Measurements from ENCODE around the gene INTS15. TPM values are rescaled to one million over a fixed set of nuclear protein-coding genes. Genes with fewer than 3 reads are reported as not detected.

Gene INTS15
- total RNA-seq, 1 experiment from 2014 or later, result 21.4 TPM

- ChIA-PET POLR2A (ENCODE audit: unreplicated experiment) (interaction anchor here (0.6 kb wide), 2 partner anchors 11 to 12 kb away, joined by 5 to 16 read pairs; no protein-coding TSS in a partner anchor), CTCF (no interaction called here)
- Histone ChIP-seq H3F3A (ENCODE audit: insufficient read depth, low read depth) (no peaks in the 10 kb centered on the region), H4K20me1 (ENCODE audit: insufficient read depth) (no peaks in the 10 kb centered on the region), H3K4me1 (replicated peaks; ENCODE audit: insufficient read depth) (no peaks in the 10 kb centered on the region), H3K9me2 (ENCODE audit: insufficient read depth) (no peaks in the 10 kb centered on the region), H3K4me2 (no peak overlapping the region), H3K4me3 (no peak overlapping the region), H2AFZ (no peak overlapping the region), H3K79me2 (ENCODE audit: low read depth) (no peaks in the 10 kb centered on the region), H3K9me3 (ENCODE audit: insufficient read depth, low read depth) (no peaks in the 10 kb centered on the region), H3K27ac (no peak overlapping the region), H3K36me3 (ENCODE audit: low read depth) (no peaks in the 10 kb centered on the region), H3K27me3 (ENCODE audit: insufficient read depth, low read depth) (no peaks in the 10 kb centered on the region)
- DNase-seq, result no peak
- no peak for TF ChIP-seq EZH2 (IDR thresholded peaks at IDR 0.05; ENCODE audit: low read depth)
- no peak for TF ChIP-seq CTCF (conservative IDR thresholded peaks at IDR 0.05)
- intact Hi-C loops (cut with micrococcal nuclease; ENCODE audit: unreplicated experiment), result no loop called here
- no TSS peak for BruUV-seq (replicated peaks)
These were observed 33.9 kb downstream of the INTS15 start for GRCh38 chr7:6623589-6624245.

- intact Hi-C loops (cut with micrococcal nuclease; ENCODE audit: unreplicated experiment), result no loop called here
- no TSS peak for BruUV-seq (replicated peaks)
These were observed 34.4 kb downstream of the INTS15 start for GRCh38 chr7:6624246-6624611.

GRCh38 chr7:6628045-6628444 is 38.2 kb downstream of the INTS15 start:
- H3K36me3 ChIP-seq (ENCODE audit: low read depth), result no peaks in the 10 kb centered on the region
- H3F3A ChIP-seq (ENCODE audit: insufficient read depth, low read depth), result peaks cover 17% of the 10 kb centered on the region
- no peak overlapping the region for H3K4me2 ChIP-seq
- POLR2A ChIA-PET (ENCODE audit: unreplicated experiment), result no interaction called here
- H3K9me2 ChIP-seq (ENCODE audit: insufficient read depth), result no peaks in the 10 kb centered on the region
- DNase-seq, result no peak
- H3K4me3 ChIP-seq, result no peak overlapping the region
- BruUV-seq (replicated peaks), result no TSS peak
- H2AFZ ChIP-seq, result no peak overlapping the region
- H3K4me1 ChIP-seq (replicated peaks; ENCODE audit: insufficient read depth), result peaks cover 12% of the 10 kb centered on the region
- no peaks in the 10 kb centered on the region for H4K20me1 ChIP-seq (ENCODE audit: insufficient read depth)
- no peaks in the 10 kb centered on the region for H3K79me2 ChIP-seq (ENCODE audit: low read depth)
- no peaks in the 10 kb centered on the region for H3K27me3 ChIP-seq (ENCODE audit: insufficient read depth, low read depth)
- CTCF ChIA-PET, result no interaction called here
- H3K27ac ChIP-seq, result no peak overlapping the region
- intact Hi-C loops (cut with micrococcal nuclease; ENCODE audit: unreplicated experiment), result no loop called here
- TF ChIP-seq CTCF (conservative IDR thresholded peaks at IDR 0.05) (no peak), EZH2 (IDR thresholded peaks at IDR 0.05; ENCODE audit: low read depth) (no peak)
- no peaks in the 10 kb centered on the region for H3K9me3 ChIP-seq (ENCODE audit: insufficient read depth, low read depth)

More at GRCh38 chr7:6624246-6624611, 34.4 kb downstream of the INTS15 start:
- ChIA-PET POLR2A (ENCODE audit: unreplicated experiment) (interaction anchor here (0.6 kb wide), 2 partner anchors 11 to 13 kb away, joined by 5 to 16 read pairs; no protein-coding TSS in a partner anchor), CTCF (no interaction called here)
- Histone ChIP-seq H3K27me3 (ENCODE audit: insufficient read depth, low read depth) (no peaks in the 10 kb centered on the region), H4K20me1 (ENCODE audit: insufficient read depth) (no peaks in the 10 kb centered on the region), H3K4me2 (no peak overlapping the region), H3F3A (ENCODE audit: insufficient read depth, low read depth) (no peaks in the 10 kb centered on the region), H3K27ac (no peak overlapping the region), H3K79me2 (ENCODE audit: low read depth) (no peaks in the 10 kb centered on the region), H3K4me3 (no peak overlapping the region), H2AFZ (no peak overlapping the region), H3K9me3 (ENCODE audit: insufficient read depth, low read depth) (no peaks in the 10 kb centered on the region), H3K9me2 (ENCODE audit: insufficient read depth) (no peaks in the 10 kb centered on the region), H3K4me1 (replicated peaks; ENCODE audit: insufficient read depth) (no peaks in the 10 kb centered on the region), H3K36me3 (ENCODE audit: low read depth) (no peaks in the 10 kb centered on the region)
- DNase-seq, result no peak
- TF ChIP-seq EZH2 (IDR thresholded peaks at IDR 0.05; ENCODE audit: low read depth) (no peak), CTCF (conservative IDR thresholded peaks at IDR 0.05) (no peak)
